Stimulated activated naive CD4-positive, alpha-beta T cell (primary cell): Measurements from ENCODE around the gene NLRC3.

Experiments used
- DNase-seq, 6 experiments: peaks; one replicate each; lab custom pipeline; 2025; lab: John Stamatoyannopoulos, UW

Gene NLRC3

GRCh38 chr16:3598236-3598635, 21.0 kb upstream of the NLRC3 start:
- no peak for DNase-seq

GRCh38 chr16:3597676-3598075, 20.5 kb upstream of the NLRC3 start:
- DNase-seq = no peak

- DNase-seq = no peak
Observed at GRCh38 chr16:3597226-3597625, 20.0 kb upstream of the NLRC3 start.

- no peak for DNase-seq
Observed at GRCh38 chr16:3596101-3596861, 19.1 kb upstream of the NLRC3 start.

GRCh38 chr16:3595521-3596021, 18.4 kb upstream of the NLRC3 start:
- DNase-seq = no peak

GRCh38 chr16:3595110-3595486, 17.9 kb upstream of the NLRC3 start:
- DNase-seq = no peak

- no peak for DNase-seq
Observed at GRCh38 chr16:3594316-3595109, 17.3 kb upstream of the NLRC3 start.

- no peak for DNase-seq
Observed at GRCh38 chr16:3592559-3592958, 15.4 kb upstream of the NLRC3 start.

- no peak for DNase-seq
Observed at GRCh38 chr16:3591991-3592390, 14.8 kb upstream of the NLRC3 start.

GRCh38 chr16:3591436-3591803, 14.2 kb upstream of the NLRC3 start:
- no peak for DNase-seq

GRCh38 chr16:3590736-3591435, 13.7 kb upstream of the NLRC3 start:
- DNase-seq = no peak

GRCh38 chr16:3589991-3590701, 12.9 kb upstream of the NLRC3 start:
- DNase-seq = no peak

- no peak for DNase-seq
Observed at GRCh38 chr16:3589441-3589921, 12.3 kb upstream of the NLRC3 start.

GRCh38 chr16:3589001-3589400, 11.8 kb upstream of the NLRC3 start:
- no peak for DNase-seq

GRCh38 chr16:3587547-3588110, 10.4 kb upstream of the NLRC3 start:
- DNase-seq = no peak

GRCh38 chr16:3584412-3584811, 7.2 kb upstream of the NLRC3 start:
- DNase-seq = no peak

GRCh38 chr16:3583303-3584038, 6.3 kb upstream of the NLRC3 start:
- DNase-seq = no peak

- no peak for DNase-seq
Observed at GRCh38 chr16:3582276-3583165, 5.3 kb upstream of the NLRC3 start.

GRCh38 chr16:3581392-3581791, 4.2 kb upstream of the NLRC3 start:
- DNase-seq = no peak

- DNase-seq = no peak
Observed at GRCh38 chr16:3580686-3581085, 3.5 kb upstream of the NLRC3 start.
